ENCODE data around the gene NIPBL. TPM values are rescaled to one million over a fixed set of nuclear protein-coding genes. Genes with fewer than 3 reads are reported as not detected.
"Not testable (repeated sequence)": the region's sequence is repeated elsewhere in the genome, so short reads cannot be mapped to it uniquely, and the experiment has no call there.

Gene NIPBL
- total RNA-seq, 1 experiment from 2014 or later, result 48.3 TPM

DNA sequence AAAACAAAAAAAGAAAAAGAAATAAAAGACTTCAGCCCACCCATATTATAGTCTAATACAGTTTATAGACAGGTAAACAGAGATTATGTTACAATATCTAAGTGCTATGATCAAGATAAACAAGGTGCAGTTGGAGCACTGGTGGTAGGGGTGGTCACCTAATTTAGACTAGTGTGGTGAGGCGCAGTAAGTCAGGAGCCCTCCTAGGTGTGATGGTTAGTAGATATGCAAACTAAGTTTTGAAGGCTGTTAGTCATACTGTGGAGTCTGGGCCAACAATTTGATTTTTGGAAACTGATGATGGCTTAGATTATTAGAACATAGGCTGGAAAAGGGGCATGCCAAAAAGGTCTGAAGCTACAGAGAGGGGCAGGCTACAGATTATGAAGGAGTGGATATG lies 14.7 kb downstream of the NIPBL start:
- POLR2A ChIA-PET, result interaction anchor here (0.6 kb wide), 1 partner anchor 488 kb away, joined by 4 read pairs; the partner anchor contains the start of gene WDR70
- Mint-ChIP-seq H3K27me3 (ENCODE audit: low read depth) (no peaks in the 10 kb centered on the region), H3K4me3 (no peak overlapping the region), H3K9me3 (peaks cover 10% of the 10 kb centered on the region), H3K27ac (no peak overlapping the region), H3K4me1 (peaks cover 18% of the 10 kb centered on the region), H3K36me3 (peaks cover 11% of the 10 kb centered on the region)
- DNase-seq (ENCODE audit: low spot score) (no peak), ATAC-seq (no peak)
- no peak for TF ChIP-seq SMAD4 (CRISPR knock-in tag; IDR thresholded peaks at IDR 0.05)
- TF ChIP-seq, protein P1, sequence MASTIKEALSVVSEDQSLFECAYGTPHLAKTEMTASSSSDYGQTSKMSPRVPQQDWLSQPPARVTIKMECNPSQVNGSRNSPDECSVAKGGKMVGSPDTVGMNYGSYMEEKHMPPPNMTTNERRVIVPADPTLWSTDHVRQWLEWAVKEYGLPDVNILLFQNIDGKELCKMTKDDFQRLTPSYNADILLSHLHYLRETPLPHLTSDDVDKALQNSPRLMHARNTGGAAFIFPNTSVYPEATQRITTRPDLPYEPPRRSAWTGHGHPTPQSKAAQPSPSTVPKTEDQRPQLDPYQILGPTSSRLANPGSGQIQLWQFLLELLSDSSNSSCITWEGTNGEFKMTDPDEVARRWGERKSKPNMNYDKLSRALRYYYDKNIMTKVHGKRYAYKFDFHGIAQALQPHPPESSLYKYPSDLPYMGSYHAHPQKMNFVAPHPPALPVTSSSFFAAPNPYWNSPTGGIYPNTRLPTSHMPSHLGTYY (CRISPR knock-in tag; IDR thresholded peaks at IDR 0.05), result no peak
- TF ChIP-seq NR3C1 (CRISPR knock-in tag; conservative IDR thresholded peaks at IDR 0.05; ENCODE audit: low read depth), result no peak
- TF ChIP-seq, protein P2, sequence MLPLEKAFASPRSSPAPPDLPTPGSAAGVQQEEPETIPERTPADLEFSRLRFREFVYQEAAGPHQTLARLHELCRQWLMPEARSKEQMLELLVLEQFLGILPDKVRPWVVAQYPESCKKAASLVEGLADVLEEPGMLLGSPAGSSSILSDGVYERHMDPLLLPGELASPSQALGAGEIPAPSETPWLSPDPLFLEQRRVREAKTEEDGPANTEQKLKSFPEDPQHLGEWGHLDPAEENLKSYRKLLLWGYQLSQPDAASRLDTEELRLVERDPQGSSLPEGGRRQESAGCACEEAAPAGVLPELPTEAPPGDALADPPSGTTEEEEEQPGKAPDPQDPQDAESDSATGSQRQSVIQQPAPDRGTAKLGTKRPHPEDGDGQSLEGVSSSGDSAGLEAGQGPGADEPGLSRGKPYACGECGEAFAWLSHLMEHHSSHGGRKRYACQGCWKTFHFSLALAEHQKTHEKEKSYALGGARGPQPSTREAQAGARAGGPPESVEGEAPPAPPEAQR (CRISPR knock-in tag; IDR thresholded peaks at IDR 0.05), result no peak
- TF ChIP-seq, protein P3, sequence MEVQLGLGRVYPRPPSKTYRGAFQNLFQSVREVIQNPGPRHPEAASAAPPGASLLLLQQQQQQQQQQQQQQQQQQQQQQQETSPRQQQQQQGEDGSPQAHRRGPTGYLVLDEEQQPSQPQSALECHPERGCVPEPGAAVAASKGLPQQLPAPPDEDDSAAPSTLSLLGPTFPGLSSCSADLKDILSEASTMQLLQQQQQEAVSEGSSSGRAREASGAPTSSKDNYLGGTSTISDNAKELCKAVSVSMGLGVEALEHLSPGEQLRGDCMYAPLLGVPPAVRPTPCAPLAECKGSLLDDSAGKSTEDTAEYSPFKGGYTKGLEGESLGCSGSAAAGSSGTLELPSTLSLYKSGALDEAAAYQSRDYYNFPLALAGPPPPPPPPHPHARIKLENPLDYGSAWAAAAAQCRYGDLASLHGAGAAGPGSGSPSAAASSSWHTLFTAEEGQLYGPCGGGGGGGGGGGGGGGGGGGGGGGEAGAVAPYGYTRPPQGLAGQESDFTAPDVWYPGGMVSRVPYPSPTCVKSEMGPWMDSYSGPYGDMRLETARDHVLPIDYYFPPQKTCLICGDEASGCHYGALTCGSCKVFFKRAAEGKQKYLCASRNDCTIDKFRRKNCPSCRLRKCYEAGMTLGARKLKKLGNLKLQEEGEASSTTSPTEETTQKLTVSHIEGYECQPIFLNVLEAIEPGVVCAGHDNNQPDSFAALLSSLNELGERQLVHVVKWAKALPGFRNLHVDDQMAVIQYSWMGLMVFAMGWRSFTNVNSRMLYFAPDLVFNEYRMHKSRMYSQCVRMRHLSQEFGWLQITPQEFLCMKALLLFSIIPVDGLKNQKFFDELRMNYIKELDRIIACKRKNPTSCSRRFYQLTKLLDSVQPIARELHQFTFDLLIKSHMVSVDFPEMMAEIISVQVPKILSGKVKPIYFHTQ (CRISPR knock-in tag; IDR thresholded peaks at IDR 0.05), result no peak
- TF ChIP-seq, protein P4, sequence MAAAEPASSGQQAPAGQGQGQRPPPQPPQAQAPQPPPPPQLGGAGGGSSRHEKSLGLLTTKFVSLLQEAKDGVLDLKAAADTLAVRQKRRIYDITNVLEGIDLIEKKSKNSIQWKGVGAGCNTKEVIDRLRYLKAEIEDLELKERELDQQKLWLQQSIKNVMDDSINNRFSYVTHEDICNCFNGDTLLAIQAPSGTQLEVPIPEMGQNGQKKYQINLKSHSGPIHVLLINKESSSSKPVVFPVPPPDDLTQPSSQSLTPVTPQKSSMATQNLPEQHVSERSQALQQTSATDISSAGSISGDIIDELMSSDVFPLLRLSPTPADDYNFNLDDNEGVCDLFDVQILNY (CRISPR knock-in tag; IDR thresholded peaks at IDR 0.05), result no peak
- no peak for TF ChIP-seq ZNF671 (CRISPR knock-in tag; IDR thresholded peaks at IDR 0.05)
- TF ChIP-seq, protein P5, sequence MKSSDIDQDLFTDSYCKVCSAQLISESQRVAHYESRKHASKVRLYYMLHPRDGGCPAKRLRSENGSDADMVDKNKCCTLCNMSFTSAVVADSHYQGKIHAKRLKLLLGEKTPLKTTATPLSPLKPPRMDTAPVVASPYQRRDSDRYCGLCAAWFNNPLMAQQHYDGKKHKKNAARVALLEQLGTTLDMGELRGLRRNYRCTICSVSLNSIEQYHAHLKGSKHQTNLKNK (CRISPR knock-in tag; IDR thresholded peaks at IDR 0.05), result no peak
- TF ChIP-seq PRRX2 (CRISPR knock-in tag; IDR thresholded peaks at IDR 0.05), result no peak
- TF ChIP-seq, protein P6, sequence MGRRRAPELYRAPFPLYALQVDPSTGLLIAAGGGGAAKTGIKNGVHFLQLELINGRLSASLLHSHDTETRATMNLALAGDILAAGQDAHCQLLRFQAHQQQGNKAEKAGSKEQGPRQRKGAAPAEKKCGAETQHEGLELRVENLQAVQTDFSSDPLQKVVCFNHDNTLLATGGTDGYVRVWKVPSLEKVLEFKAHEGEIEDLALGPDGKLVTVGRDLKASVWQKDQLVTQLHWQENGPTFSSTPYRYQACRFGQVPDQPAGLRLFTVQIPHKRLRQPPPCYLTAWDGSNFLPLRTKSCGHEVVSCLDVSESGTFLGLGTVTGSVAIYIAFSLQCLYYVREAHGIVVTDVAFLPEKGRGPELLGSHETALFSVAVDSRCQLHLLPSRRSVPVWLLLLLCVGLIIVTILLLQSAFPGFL (CRISPR knock-in tag; IDR thresholded peaks at IDR 0.05; ENCODE audit: borderline replicate concordance), result no peak
- TF ChIP-seq ZNF416 (CRISPR knock-in tag; IDR thresholded peaks at IDR 0.05), result no peak
- TF ChIP-seq, protein P7, sequence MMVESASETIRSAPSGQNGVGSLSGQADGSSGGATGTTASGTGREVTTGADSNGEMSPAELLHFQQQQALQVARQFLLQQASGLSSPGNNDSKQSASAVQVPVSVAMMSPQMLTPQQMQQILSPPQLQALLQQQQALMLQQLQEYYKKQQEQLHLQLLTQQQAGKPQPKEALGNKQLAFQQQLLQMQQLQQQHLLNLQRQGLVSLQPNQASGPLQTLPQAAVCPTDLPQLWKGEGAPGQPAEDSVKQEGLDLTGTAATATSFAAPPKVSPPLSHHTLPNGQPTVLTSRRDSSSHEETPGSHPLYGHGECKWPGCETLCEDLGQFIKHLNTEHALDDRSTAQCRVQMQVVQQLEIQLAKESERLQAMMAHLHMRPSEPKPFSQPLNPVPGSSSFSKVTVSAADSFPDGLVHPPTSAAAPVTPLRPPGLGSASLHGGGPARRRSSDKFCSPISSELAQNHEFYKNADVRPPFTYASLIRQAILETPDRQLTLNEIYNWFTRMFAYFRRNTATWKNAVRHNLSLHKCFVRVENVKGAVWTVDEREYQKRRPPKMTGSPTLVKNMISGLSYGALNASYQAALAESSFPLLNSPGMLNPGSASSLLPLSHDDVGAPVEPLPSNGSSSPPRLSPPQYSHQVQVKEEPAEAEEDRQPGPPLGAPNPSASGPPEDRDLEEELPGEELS (CRISPR knock-in tag; IDR thresholded peaks at IDR 0.05), result no peak
- TF ChIP-seq, protein P8, sequence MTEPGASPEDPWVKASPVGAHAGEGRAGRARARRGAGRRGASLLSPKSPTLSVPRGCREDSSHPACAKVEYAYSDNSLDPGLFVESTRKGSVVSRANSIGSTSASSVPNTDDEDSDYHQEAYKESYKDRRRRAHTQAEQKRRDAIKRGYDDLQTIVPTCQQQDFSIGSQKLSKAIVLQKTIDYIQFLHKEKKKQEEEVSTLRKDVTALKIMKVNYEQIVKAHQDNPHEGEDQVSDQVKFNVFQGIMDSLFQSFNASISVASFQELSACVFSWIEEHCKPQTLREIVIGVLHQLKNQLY (CRISPR knock-in tag; IDR thresholded peaks at IDR 0.05), result no peak
- CTCF ChIA-PET, result no interaction called here

DNA sequence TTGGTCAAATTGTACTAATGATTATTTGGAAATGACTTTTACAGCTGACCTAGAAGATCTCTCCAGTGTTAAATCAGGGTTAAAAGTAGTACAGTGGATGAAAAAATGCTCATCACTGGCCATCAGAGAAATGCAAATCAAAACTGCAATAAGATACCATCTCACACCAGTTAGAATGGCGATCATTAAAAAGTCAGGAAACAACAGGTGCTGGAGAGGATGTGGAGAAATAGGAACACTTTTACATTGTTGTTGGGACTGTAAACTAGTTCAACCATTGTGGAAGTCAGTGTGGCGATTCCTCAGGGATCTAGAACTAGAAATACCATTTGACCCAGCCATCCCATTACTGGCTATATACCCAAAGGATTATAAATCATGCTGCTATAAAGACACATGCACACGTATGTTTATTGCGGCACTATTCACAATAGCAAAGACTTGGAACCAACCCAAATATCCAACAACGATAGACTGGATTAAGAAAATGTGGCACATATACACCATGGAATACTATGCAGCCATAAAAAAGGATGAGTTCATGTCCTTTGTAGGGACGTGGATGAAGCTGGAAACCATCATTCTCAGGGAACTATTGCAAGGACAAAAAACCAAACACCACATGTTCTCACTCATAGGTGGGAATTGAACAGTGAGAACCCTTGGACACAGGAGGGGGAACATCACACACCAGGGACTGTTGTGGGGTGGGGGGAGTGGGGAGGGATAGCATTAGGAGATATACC lies 15.7 kb downstream of the NIPBL start:
- H3K27me3 Mint-ChIP-seq (ENCODE audit: low read depth); H3K27ac Mint-ChIP-seq; ATAC-seq; DNase-seq (ENCODE audit: low spot score); CTCF ChIA-PET; H3K9me3 Mint-ChIP-seq; H3K4me3 Mint-ChIP-seq: not testable (repeated sequence)
- H3K36me3 Mint-ChIP-seq, result peaks cover 11% of the 10 kb centered on the region
- POLR2A ChIA-PET, result interaction anchor here (0.6 kb wide), 1 partner anchor 487 kb away, joined by 4 read pairs; the partner anchor contains the start of gene WDR70
- H3K4me1 Mint-ChIP-seq, result peaks cover 21% of the 10 kb centered on the region

All from WTC11 (cell line).